NCI-H146 (cell line): ENCODE measurements around the gene EHMT2.

Source experiments
- DNase-seq: peaks from one replicate; lab custom pipeline; 2025; lab: John Stamatoyannopoulos, UW

Gene EHMT2

GRCh38 chr6:31888276-31889258 lies 8.9 kb downstream of the EHMT2 start:
- no peak for DNase-seq

DNA sequence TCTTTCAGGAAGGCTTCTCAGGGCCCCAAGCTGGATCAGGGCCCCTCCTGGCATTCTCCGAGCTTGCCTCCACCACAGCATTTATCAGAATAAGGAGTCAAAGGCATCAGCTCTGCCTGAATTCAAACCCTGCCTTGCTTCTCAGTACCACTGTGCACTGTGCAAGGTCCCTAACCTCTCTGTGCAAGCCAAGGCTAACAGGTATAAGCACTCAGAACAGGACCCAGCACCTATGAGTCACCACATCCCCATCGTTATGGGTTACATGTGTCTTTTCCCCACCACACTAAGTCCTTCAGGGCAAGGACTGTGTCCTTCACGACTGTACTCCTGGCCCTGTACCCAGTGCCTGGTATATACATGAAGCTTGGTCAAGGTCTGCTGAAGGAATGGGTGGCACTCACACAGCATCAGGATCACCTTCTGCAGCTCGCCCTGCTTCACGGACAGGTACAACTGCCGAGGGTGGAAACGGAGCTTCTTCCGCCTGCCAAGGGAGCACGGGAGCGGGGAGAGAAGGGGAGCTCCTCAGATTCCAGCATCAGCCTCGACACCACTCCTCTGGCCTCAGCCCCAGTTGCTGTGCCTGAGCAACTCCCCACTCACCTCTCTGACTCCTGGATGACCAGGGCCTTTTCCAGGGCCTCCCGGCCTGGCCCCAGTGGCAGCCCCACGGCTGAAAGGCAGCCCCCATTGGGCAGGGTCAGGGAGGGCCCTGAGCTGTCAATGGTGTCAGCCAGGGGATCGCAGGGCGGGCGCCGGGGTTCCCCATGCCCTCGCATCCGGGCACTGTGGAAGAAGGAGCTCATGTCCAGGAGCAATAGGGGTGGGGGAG lies 10.1 kb downstream of the EHMT2 start:
- no peak for DNase-seq

DNA sequence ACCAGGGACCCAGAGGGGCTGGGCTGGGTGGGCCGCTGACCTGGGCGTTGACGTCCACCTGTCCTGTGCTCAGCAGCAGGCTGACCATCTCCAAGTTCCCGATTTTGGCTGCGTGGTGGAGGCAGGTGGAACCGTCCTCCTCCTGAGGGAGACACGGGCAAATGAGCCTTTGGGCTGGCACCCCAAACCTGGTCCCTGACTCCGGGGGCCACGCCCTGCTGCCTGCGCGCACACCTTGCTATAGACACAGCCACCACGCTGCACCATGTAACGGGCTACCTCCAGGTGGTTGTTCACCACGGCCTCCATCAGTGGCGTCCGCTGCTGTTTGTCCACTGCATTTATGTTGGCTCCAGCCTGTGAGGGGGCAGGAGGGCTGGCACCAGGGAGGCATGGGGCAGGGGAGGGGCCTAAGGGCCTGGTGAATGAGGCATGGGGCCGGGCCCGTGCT lies 10.9 kb downstream of the EHMT2 start:
- no peak for DNase-seq

DNA sequence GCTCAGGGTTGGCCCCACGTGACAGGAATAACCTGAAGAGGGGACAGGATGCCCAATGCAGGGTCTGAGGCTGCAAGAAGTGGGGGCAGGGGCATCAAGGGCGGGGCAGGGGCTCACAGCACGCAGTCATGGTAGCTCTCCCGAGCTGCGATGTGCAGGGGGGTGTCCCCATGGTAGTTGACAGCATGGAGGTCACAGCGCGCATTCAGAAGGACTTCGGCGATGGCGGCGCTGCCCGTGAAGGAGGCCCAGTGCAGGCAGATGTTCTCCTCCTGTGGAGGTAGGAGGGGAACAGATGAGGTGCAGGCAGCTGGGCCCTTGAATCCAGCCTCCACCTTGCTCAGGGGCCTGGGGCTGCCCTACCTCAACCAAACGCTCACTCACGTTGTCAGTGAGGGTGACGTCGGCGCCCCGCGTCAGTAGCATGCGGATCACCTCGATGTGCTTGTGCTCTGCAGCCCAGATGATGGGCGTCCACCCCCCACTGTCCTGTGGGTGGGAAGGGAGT lies 12.9 kb downstream of the EHMT2 start:
- no peak for DNase-seq

DNA sequence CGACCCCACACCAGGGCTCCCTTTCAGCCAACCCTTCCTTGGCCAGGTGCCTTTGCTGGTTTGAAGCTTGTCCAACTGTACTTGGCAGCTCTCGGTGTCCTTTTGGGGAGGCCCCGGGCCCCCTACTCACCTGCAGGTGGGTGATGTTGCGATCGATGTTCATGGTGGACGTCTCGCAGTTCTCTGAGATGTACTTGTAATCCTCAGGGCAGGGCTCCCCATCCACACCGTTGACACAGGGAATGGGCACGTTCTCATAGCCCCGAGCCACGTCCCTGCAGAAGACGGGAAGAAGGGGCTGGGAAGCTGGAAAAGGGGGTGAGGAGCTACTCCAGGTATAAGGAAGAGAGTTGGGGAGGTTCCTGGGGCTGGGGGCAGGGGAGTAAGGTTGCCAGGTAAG lies 13.8 kb downstream of the EHMT2 start:
- DNase-seq = no peak

DNA sequence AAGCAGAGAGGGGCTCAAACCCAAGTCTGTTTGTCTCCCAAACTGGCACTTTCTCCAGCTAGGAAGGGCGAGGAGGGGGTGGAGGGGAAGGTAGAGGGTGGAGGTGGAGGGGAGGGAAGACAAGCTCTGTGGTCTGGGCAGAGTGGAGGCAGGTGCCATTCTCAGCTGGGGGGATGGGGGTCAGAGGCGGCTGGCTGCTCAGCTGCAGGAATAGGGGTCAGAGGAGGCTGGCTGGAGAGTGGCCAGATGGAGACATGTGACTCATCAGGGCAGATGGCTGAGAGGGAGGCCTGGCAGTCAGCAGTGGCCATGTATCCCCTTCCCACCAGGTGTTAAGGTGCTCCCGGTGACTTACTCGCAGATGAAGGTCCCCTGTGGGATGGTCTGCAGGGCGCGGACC lies 15.2 kb downstream of the EHMT2 start:
- no peak for DNase-seq

DNA sequence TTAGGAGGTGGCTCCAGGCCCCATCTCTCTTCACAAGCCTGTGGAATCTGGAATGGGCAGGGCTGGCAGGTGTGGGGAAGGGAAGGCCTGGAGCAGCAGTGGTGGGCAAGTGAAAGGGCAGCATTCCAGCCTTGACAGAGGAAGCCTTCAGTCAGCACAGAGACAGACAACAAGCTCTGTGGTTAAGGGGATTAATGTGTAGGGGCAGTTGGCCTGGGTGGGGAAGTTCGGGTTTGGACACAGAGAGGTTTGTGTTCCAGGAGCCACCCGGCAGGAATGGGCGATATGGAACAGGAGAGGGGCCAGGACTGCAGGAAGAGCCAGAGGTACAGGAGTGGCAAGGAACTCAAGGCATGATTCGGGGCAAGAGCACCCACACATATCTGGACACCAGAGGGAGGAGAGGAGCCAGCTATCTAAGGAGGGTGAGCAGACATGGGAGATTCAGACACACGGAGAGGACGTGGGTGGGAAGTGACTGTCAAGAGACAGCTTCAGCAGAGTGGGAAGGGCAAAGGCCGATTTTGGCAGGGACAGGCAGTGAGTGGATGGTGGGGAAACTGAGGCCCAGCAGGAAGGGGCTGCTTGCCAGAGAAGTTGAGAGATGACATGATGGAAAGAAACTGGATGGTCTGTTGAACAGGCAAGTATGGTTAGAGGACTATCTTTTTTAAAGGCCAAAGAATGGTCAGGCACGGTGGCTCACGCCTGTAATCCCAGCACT lies 16.2 kb downstream of the EHMT2 start:
- DNase-seq = no peak

DNA sequence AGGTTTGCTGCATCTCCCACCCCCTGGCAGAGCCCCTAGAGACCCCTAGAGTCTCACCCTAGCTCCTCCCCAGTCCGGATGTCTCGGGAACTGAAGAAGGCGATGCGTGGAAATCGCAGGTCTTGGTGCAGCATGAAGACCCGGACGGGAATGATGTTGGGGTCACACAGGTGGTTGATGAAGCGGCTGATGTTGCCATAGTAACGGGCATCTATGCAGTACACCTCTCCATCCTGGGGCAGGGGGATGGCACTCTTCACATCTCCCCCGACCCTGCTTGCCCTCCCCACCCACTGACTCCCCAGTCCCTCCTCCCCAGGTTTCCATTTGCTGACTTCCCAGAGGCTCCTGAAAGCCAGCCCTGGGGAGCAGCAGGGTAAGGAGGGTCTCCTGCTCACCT lies 16.9 kb downstream of the EHMT2 start:
- no peak for DNase-seq

GRCh38 chr6:31879901-31880300 lies 17.6 kb downstream of the EHMT2 start:
- DNase-seq = no peak

DNA sequence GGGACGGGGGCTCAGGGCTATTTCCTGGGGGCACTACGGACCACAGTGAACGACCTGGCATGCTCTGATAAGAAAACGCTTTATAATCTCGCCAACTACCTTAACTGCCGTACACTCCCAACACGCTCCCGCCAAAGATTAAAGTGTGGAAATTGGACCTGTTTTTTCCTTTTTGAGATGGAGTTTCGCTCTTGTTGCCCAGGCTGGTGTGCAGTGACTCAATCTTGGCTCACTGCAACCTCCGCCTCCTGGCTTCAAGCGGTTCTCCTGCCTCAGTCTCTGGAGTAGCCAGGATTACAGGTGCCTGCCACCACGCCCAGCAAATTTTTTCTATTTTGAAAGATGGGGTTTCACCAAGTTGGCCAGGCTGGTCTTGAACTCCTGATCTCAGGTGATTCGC lies 18.4 kb downstream of the EHMT2 start:
- DNase-seq = no peak

GRCh38 chr6:31878726-31879125 lies 18.8 kb downstream of the EHMT2 start, which contains the start of gene SLC44A4:
Gene SLC44A4 (minus strand): TSS chr6:31878997. CDS start chr6:31878980, 17 bp downstream.
- no peak for DNase-seq

DNA sequence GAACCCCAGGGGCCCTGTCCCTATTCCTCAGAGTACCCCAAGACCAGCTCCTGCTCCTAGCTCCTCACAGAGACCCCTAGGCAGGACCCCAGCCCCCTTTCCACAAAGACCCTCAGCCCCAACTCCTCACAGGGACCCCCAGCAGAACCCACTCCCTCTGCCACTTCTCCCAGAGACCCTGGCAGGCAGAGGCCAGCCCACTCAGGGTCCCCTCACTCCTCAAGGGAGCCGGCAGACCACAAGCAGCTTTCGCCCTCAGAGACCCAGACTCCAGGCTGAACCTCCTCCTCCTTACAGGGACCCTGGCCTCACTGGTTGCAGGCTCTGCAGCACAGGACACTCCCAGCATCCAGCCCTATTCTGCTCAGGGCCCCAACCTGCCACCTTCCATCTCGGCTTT lies 19.3 kb downstream of the EHMT2 start:
- DNase-seq = no peak

- no peak for DNase-seq
These were observed 19.8 kb downstream of the EHMT2 start for GRCh38 chr6:31877651-31878161.

DNA sequence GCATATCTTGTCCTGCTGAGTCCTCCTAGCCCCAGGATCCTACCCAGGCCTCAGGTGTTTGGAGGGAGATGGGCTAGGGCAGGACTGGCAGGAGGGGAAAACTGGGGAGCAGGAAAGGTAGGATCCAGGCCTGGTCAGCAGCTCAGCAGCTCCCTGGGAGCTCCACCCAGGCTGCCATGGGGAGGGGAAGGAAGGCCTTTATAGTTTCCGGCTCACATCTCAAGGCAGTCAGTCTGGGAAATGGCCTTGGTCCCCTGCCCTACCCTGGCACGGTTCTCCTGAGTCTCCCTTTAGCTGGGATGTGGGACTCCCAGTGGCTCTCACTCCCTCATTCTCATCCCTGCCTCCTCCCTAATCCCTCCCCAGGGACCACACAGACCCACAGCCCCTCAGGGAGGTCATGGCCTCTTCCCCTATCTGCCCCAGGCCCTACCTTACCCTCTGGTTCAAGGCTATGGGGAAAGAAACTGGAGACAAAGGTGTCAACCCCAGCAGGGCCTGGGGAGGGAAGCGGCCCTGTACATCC lies 20.3 kb downstream of the EHMT2 start:
- DNase-seq = no peak

GRCh38 chr6:31876357-31876756 lies 21.1 kb downstream of the EHMT2 start:
- DNase-seq = no peak

- DNase-seq = no peak
These were observed 21.6 kb downstream of the EHMT2 start for GRCh38 chr6:31875877-31876276.

- no peak for DNase-seq
These were observed 22.5 kb downstream of the EHMT2 start for GRCh38 chr6:31874836-31875572.

DNA sequence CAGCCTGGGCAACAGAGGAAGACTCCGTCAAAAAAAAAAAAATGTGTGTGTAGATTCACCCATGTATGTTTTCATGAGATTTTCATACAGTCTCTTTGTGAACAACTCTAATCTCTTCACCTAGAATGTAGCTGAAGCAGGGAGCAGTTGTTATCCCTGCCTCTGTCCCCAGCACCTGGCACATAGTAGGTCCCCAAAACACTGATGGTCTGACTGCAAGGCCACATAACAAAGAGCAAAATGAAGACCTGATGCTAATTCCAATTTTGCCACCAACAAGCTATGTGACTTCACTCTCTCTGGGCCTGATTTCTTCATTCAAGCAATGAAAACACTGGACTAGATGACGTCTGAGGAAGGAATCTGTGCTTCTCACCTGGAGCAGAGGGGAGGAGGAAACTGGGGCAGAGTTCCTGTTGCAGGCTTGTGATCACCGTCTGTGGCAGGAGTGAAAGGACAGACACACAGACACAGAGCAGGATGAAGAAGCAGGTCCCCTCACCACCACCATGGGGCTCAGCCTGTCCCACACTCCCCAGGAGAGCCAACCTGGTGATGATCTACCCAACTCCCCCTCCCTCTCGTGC lies 23.3 kb downstream of the EHMT2 start:
- DNase-seq = no peak

GRCh38 chr6:31871046-31871659 lies 26.3 kb downstream of the EHMT2 start:
- no peak for DNase-seq

DNA sequence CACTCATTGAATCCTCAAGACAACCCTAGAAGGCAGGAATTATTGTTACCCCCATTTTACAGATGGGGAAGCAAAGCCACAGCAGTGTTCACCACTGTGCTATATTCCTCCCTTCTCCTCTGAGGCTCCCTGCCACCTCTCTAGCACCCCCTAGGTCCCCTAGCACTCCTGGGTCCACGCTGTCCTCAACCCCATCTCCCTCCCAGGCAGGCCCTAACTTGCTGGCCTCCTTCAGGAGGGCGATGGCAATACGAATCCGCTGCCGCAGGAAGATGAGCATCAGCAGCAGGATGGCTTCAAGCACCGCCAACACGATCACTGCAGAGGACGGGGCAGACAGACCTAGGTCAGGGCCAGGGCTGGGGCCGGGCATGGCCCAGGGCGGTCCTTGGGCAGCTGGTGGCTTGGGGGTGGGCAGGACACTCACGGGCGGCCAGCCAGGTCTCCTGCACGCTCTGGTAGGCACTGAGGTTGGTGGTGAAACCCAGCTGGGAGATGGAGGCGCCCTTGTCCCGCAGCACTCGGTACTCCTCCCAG lies 27.0 kb downstream of the EHMT2 start:
- no peak for DNase-seq
